Naive thymus-derived CD8-positive, alpha-beta T cell (primary cell): ENCODE measurements around the gene NPHP4. TPM values are rescaled to one million over a fixed set of nuclear protein-coding genes. Genes with fewer than 3 reads are reported as not detected.

ENCODE experiments used
- ATAC-seq, 2 donors: fragments of 150-1000 bp; cut with Tn5 transposase in 1 of 2; sonication (Bioruptor Pico), chemical (Tn5 transposase) in 1 of 2; 1 replicate in 1 of 2; 2 replicates in 1 of 2; pipeline ENCODE4 v1.10.0; 2021; ENCODE audit warnings: mild to moderate bottlenecking in 2 of 2, moderate library complexity in 2 of 2
- POLR2A ChIA-PET: fragments of 350-600 bp; sonication (Branson Sonifier 250); formaldehyde crosslinking; loops from one replicate; lab custom pipeline; 2021; ENCODE audit warnings: antibody characterized with exemption; lab: Charles Lee
- DNase-seq, 10 donors: peaks; one replicate each; pipeline versions ENCODE4 v3.0.0 to v3.0.0-alpha.2; 2020 to 2022
- H3K27ac Mint-ChIP-seq, 10 donors: one replicate each; pipeline ENCODE4 v1.8.0; 2020 to 2022; ENCODE audit warnings: mild to moderate bottlenecking in 10 of 10, mixed read lengths in 10 of 10, moderate library complexity in 4 of 10, inconsistent platforms in 1 of 10
- H3K27me3 Mint-ChIP-seq, 5 donors: one replicate each; pipeline ENCODE4 v1.8.0; 2021 to 2022; ENCODE audit warnings: mixed read lengths in 5 of 5
- H3K36me3 Mint-ChIP-seq, 3 donors: one replicate each; pipeline ENCODE4 v1.8.0; 2020 to 2022; ENCODE audit warnings: mixed read lengths in 3 of 3, mild to moderate bottlenecking in 2 of 3, inconsistent platforms in 1 of 3
- H3K4me1 Mint-ChIP-seq, 4 donors: one replicate each; pipeline ENCODE4 v1.8.0; 2021 to 2022; ENCODE audit warnings: mixed read lengths in 4 of 4
- H3K4me3 Mint-ChIP-seq, 10 donors: one replicate each; pipeline ENCODE4 v1.8.0; 2020 to 2022; ENCODE audit warnings: mild to moderate bottlenecking in 10 of 10, mixed read lengths in 10 of 10, moderate library complexity in 6 of 10, inconsistent platforms in 1 of 10
- H3K9me3 Mint-ChIP-seq, 9 donors: one replicate each; pipeline ENCODE4 v1.8.0; 2020 to 2022; ENCODE audit warnings: mixed read lengths in 9 of 9, mild to moderate bottlenecking in 3 of 9, inconsistent platforms in 1 of 9, moderate library complexity in 1 of 9
- polyA plus RNA-seq, 3 donors: library from polyadenylated mRNA; unstranded; fragments of 300-500 nt; fragmentation: Illumina TruSeq; gene quantifications; one replicate each; pipeline ENCODE4 v1.2.3, GENCODE V29; 2021
- total RNA-seq, 8 experiments: library from RNA in 2 of 8; stranded (reverse) in 2 of 8; gene quantifications; one replicate each; pipeline ENCODE4 v1.2.3 and lab custom pipeline; 2021 to 2026

Gene NPHP4
- total and polyA plus RNA-seq, 5 experiments from 2014 or later: 0.14 to 6.3 (median 0.97) TPM

DNA sequence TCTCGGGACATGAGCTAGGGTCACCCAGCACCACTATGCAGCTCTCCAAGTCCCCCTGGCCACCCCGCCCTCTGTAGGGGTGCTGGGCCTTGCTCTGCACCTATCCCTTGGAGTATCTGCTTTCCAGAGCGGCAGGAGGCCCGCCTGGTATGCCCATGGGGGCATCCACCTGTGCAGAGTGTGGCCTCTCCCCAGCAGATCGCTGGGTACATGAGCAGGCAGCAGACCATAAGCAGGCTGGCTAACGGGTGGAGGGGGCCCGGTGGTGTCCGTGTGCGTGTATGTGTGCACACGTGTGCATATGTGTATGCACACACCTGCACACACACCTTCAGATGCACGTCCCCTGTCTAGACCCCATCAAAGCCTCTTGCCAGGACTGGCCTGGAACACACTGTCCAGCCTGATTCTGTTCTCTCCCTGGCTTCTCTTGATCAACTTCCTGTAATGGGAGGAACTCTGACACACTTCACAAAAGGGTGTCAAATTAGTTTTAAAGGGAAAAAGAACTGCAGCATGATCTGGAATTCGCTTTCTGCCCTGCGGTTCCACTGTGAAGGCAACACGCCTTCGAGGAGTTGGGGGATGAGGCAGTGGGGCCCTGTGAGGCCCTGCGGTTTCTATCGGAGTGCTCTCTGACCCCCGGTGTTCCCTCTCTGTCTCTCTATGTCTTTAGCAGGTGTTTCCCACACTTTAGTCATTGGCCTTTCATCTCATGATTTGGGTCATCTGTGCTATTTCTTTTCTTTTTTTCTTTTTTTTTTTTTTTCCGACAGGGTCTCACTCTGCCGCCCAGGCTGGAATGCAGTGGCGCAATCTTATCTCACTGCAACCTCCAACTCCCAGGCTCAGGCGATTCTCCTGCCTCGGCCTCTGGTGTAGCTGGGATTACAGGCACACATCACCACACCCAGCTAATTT, 17.2 kb upstream of the NPHP4 start:
- H3K27ac Mint-ChIP-seq: peak overlapping the region in 3 of 10 donors; percentile 36 to 75 (median 41)

DNA sequence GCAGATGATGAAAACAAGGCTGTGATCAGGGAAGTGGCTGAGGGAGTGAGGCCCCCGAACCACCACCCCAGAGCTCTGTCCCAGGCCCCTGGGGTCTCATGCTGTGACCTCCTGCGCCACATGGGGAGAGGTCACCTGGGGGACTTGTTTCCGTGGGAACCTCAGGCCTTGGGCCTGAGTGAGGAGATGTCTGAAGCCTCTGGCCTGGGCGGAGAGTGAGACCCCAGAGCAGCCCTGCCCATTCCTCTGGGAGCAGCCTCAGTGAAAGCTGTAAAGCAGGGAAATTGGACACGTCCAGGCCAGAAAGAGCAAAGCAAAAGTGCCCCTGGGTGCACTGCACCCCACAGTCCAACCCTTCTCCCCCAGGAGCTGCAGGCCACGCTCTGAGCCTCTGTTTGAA, 16.5 kb upstream of the NPHP4 start:
- DNase-seq (no peak), ATAC-seq (no peak)
- H3K27ac Mint-ChIP-seq: peak overlapping the region in 1 of 10 donors; percentile 38
- peaks cover 0 to 2% (median 0%) of the 10 kb centered on the region in 3 donors for H3K36me3 Mint-ChIP-seq
- no peaks in the 10 kb centered on the region for H3K9me3 Mint-ChIP-seq
- peaks cover 12 to 55% (median 28%) of the 10 kb centered on the region in 4 donors for H3K4me1 Mint-ChIP-seq
- H3K27me3 Mint-ChIP-seq: no peaks in the 10 kb centered on the region
- no peak overlapping the region for H3K4me3 Mint-ChIP-seq
- POLR2A ChIA-PET: no interaction called here

More for the DNA sequence above, 17.2 kb upstream of the NPHP4 start:
- no peak for DNase-seq
- Mint-ChIP-seq H3K4me3 (peak overlapping the region in 1 of 10 donors; percentile 20), H3K9me3 (no peaks in the 10 kb centered on the region), H3K36me3 (peaks cover 0 to 2% (median 0%) of the 10 kb centered on the region in 3 donors), H3K27me3 (no peaks in the 10 kb centered on the region), H3K4me1 (peaks cover 12 to 50% (median 25%) of the 10 kb centered on the region in 4 donors)
- no peak for ATAC-seq
- POLR2A ChIA-PET: no interaction called here

DNA sequence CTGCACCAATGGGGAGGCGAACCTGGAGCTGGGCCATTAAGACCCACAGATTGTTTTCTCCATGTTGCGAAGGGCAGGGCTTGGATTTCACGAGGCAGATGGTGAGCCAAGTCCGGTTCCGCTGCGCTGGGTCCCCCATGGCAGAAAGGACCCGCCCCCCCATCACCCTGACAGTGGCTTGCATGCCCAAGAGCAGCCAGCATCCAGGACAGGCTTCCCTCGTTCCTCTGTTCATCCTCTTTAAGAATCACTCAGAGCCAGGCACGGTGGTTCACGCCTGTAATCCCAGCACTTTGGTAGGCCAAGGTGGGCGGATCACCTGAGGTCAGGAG, 15.8 kb upstream of the NPHP4 start:
- POLR2A ChIA-PET: no interaction called here
- H3K9me3 Mint-ChIP-seq: no peaks in the 10 kb centered on the region
- peaks cover 0 to 2% (median 0%) of the 10 kb centered on the region in 3 donors for H3K36me3 Mint-ChIP-seq
- H3K4me3 Mint-ChIP-seq: no peak overlapping the region
- no peak for DNase-seq
- no peak for ATAC-seq
- H3K4me1 Mint-ChIP-seq: peaks cover 17 to 57% (median 32%) of the 10 kb centered on the region in 4 donors
- H3K27ac Mint-ChIP-seq: peak overlapping the region in 1 of 10 donors; percentile 59
- H3K27me3 Mint-ChIP-seq: no peaks in the 10 kb centered on the region

DNA sequence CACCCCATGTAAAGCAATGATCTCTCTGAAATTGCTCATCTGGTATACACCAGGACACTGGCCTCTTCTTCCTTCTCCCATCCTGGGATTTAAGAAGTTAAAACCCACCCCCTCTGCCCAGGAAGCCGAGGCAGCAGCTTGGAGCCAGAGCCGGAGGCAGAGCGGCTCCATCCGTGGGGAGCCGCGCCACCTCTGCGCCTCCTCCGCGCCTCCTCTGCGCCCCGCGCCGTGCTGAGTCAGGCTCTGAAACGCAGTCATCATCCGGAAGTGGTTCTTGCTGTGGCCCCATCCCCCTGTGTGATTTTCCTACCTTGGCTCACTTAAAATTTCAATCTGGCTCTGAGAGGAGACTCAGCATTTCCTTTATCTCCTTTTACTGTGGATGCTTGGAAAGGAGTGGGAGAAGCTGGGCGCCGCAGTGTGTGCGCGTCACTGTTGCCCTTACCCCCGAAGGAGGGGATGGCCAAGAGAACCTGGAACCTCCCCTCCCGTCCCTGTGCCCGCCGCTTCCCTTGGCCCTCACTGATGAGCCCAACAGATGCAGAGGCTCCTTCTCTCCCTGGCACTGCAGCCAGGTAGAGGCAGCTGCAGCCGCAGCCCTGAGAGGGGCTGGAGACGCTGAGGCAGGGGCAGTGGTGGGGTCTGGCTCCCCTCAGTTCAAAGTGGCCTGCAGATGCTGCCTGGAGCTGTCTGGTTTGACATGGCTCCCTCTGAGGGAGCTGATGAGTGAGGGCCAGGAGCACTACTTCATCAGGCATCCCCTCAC, 15.3 kb upstream of the NPHP4 start:
- H3K9me3 Mint-ChIP-seq: no peaks in the 10 kb centered on the region
- peak in 1 of 10 donors; percentile 33 for DNase-seq
- H3K27me3 Mint-ChIP-seq: no peaks in the 10 kb centered on the region
- POLR2A ChIA-PET: no interaction called here
- H3K27ac Mint-ChIP-seq: peak overlapping the region in 4 of 10 donors; percentile 16 to 94 (median 51)
- peak; percentile 66 to 75 for ATAC-seq
- no peaks in the 10 kb centered on the region for H3K36me3 Mint-ChIP-seq
- peaks cover 13 to 57% (median 32%) of the 10 kb centered on the region in 4 donors for H3K4me1 Mint-ChIP-seq
- peak overlapping the region in 2 of 10 donors; percentile 58 to 60 for H3K4me3 Mint-ChIP-seq

DNA sequence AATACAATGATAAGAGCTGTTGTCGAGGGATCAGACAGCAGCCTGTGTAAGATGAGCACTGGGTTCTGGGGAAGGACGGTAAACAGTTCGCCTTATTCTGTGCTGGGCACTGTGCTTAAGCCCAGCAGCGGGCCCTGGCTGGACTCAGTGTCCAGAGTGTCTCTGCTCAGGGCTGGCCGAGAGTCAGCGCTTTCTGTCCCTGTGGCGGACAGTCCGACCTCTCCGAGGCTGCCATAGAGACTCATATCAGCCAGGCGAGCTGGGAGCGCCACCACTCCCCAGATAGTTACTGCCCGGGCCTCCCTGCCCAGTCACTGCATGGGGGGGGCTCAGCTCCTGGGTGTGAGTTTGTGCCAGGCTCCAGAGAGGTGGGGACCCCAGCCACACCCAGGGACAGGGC, 14.7 kb upstream of the NPHP4 start:
- Mint-ChIP-seq H3K4me1 (peaks cover 16 to 63% (median 36%) of the 10 kb centered on the region in 4 donors), H3K9me3 (no peaks in the 10 kb centered on the region), H3K36me3 (no peaks in the 10 kb centered on the region), H3K27ac (peak overlapping the region in 4 of 10 donors; percentile 32 to 94 (median 78)), H3K4me3 (peak overlapping the region in 2 of 10 donors; percentile 60 to 87), H3K27me3 (no peaks in the 10 kb centered on the region)
- DNase-seq: no peak
- POLR2A ChIA-PET: no interaction called here
- ATAC-seq: no peak

DNA sequence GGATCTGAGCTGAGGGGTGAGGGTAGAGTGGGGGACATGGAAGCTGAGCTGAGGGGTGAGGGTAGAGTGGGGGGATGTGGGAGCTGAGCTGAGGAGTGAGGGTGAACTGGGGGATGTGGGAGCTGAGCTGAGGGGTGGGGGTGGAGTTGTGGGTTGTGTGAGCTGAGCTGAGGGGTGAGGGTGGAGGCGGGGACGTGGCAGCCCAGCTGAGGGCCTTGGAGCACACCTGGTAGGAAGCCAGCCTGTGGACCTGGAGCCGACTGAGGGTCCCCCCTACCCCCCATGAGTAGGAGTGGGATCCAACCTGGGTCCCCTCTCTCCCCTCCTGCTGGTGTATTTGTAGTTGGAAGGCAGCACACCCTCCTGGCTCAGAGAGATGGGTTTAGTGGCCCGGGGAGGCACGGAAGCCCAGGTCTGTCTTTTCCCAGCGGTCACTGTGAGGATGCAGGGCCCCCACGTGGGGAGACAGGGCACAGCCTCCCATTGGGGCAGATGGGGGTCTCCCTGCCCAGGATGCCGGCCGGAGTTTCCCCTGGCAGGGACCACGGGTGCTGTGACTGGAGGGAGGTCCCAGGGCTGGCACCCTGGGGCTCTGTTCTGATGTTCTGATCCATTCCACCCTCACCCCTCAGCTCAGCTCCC, 13.2 kb upstream of the NPHP4 start:
- peak overlapping the region in 2 of 10 donors; percentile 39 to 63 for H3K4me3 Mint-ChIP-seq
- peak overlapping the region in 2 of 10 donors; percentile 56 to 59 for H3K27ac Mint-ChIP-seq
- no peaks in the 10 kb centered on the region for H3K36me3 Mint-ChIP-seq

DNA sequence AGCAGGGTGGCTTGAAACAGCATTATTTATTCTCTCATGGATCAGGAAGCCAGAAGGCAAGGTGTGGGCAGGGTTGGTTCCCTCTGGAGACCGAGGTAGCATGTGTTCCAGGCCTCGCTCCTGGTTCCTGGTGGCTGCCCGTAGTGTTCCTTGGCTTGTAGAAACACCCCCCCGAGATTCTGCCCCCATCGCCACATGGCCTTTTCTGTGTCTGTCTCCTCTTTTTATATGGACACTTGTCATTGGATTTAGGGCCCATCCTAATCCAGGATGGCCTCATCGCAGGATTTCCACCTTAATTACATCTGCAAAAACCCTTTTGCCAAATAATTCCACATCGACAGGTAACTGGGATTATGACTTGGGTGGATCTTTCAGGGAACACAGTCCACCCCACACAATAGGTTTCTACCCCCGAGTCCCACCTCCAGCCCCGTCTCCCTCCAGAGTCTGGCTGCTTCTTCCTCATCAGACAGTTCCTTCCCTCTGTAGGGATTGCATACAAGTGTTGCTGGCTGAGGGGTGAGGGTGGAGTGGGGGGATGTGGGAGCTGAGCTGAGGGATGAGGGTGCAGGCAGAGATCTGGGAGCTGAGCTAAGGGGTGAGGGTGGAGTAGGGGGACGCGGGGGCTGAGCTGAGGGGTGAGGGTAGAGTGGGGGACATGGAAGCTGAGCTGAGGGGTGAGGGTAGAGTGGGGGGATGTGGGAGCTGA, 12.3 kb upstream of the NPHP4 start:
- Mint-ChIP-seq H3K4me1 (peaks cover 22 to 63% (median 44%) of the 10 kb centered on the region in 4 donors), H3K9me3 (no peaks in the 10 kb centered on the region), H3K27ac (peak overlapping the region in 4 of 10 donors; percentile 29 to 94 (median 64)), H3K36me3 (no peaks in the 10 kb centered on the region), H3K4me3 (peak overlapping the region in 2 of 10 donors; percentile 51 to 89), H3K27me3 (no peaks in the 10 kb centered on the region)
- no peak for ATAC-seq
- no peak for DNase-seq
- POLR2A ChIA-PET: interaction anchor here (1.0 kb wide), 1 partner anchor 21 kb away, joined by 4 read pairs; no protein-coding TSS in a partner anchor

More for the DNA sequence above, 13.2 kb upstream of the NPHP4 start:
- DNase-seq (no peak), ATAC-seq (no peak)
- H3K27me3 Mint-ChIP-seq: no peaks in the 10 kb centered on the region
- POLR2A ChIA-PET: interaction anchor here (1.0 kb wide), 1 partner anchor 21 kb away, joined by 4 read pairs; no protein-coding TSS in a partner anchor
- peaks cover 17 to 64% (median 42%) of the 10 kb centered on the region in 4 donors for H3K4me1 Mint-ChIP-seq
- H3K9me3 Mint-ChIP-seq: no peaks in the 10 kb centered on the region

DNA sequence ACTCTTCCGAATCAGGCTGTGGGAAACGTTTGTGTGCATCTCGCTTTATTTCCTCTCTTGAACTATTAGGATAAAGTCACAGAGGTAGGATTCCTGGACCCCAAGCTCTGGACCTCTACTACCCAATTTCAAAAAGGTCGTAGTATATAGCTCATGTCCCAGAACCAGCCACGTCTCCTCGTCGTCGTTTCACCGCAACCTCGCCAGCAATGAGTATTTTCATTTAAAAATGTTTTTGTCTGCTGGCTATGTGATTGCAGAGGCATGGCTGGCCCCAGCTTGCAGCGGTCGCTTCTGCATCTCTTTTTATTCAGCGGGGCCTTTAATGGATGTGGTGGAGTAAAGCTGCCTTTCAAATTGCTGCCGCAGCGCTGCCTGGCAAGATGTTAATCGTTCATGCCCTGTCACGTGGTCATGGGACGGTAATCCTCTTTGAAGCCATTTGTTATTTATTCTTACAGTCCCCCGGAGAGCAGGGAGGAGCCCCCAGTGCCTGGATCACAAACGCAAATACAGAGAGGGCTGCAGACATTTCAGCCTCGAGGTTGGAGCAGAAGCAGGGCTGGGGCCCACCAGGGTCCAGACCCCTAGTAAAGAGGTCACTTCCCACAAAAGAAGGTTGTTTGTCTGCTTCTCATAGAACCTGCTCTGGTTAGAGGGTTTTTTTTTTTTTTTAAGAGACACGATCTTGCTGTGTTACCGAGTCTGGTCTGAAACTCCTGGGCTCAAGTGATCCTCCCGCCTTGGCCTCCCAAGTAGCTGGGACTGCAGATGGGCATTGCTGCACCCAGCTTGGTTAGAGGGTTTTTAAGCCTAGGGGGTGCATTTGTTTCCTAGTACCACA, 11.6 kb upstream of the NPHP4 start:
- Mint-ChIP-seq H3K27me3 (no peaks in the 10 kb centered on the region), H3K36me3 (no peaks in the 10 kb centered on the region), H3K9me3 (no peaks in the 10 kb centered on the region), H3K4me3 (peak overlapping the region in 4 of 10 donors; percentile 21 to 89 (median 42)), H3K27ac (peak overlapping the region in 7 of 10 donors; percentile 9 to 94 (median 53)), H3K4me1 (peaks cover 22 to 66% (median 44%) of the 10 kb centered on the region in 4 donors)
- DNase-seq (no peak), ATAC-seq (peak in 1 of 2 donors; percentile 42)
- POLR2A ChIA-PET: no interaction called here

DNA sequence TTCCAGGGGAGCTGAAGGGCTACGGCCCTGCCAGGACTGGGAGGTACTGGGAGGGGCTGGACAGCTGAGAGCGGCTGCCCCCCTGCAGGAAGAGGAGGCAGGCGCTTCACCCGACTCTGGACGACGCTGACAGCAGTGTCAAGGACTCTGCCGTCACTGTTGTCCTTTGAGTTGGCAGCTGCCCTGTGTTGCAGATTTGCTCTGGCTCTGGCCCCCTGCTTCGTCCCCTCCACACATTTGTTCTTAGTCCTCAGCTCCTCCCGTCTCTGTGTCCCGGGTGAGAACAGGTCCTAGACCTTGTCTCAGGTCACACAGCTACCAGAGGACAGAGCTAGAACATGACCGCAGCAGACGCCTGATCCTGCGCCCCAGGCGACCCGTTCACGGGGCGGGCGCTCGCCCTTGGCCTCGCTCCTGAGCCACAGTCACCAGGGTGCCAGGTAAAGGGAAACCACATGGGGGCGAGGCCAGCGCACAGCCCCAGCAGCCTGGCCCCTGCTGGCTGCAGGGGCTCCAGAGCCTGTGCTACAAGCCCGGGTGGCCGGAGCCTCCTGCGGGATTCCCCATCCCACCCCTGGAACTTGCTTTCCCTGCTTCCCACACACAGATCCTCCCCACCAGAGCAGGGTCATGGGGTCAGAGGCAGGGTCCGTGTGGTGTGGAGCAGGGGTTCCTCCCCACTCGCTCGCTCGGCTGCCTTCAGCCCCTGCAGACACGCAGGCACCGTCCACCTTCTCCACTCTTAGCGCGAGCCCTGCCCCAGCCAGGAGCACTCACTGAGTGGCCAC, 10.7 kb upstream of the NPHP4 start:
- H3K27ac Mint-ChIP-seq: peak overlapping the region in 6 of 10 donors; percentile 48 to 94 (median 66)
- peaks cover 25 to 71% (median 52%) of the 10 kb centered on the region in 4 donors for H3K4me1 Mint-ChIP-seq
- no peaks in the 10 kb centered on the region for H3K27me3 Mint-ChIP-seq
- no peaks in the 10 kb centered on the region for H3K36me3 Mint-ChIP-seq
- POLR2A ChIA-PET: interaction anchor here (0.9 to 1.4 kb wide), 3 partner anchors 9 to 24 kb away, joined by 3 to 10 read pairs (median 3); partner anchors contain the start of gene NPHP4
- no peaks in the 10 kb centered on the region for H3K9me3 Mint-ChIP-seq
- H3K4me3 Mint-ChIP-seq: peak overlapping the region in 4 of 10 donors; percentile 18 to 89 (median 43)
- no peak for DNase-seq
- ATAC-seq: peak in 1 of 2 donors; percentile 47

DNA sequence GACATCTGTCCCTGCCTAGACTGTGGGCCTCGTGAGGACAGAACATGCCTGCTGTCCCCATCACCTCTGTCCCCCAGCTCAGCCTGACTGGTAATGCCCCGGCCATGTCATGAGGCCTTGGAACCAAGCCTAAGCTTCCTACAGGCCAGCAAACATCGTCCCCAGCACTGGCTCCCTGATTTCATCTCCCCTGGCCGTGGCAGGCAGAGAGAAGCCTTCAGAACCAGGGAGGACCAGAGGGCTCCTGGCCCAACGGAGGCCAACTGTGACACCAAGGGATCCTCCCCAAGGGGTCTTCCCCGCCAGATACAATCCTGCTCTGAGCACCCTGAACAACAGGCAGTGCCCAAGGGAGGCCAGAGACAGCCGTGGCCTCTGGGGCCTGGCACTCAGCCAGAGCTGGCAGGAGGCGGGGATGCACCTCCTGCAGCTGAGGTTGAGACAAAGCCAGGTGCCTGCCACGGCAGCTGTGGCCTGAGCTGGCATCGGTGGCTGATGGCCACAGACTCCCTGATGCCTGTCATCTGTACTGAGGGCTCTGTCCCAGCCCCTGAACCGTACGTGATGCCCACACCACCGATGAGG, 9.9 kb upstream of the NPHP4 start:
- Mint-ChIP-seq H3K27me3 (no peaks in the 10 kb centered on the region), H3K36me3 (no peaks in the 10 kb centered on the region), H3K9me3 (no peaks in the 10 kb centered on the region), H3K4me3 (peak overlapping the region in 1 of 10 donors; percentile 75), H3K4me1 (peaks cover 27 to 73% (median 52%) of the 10 kb centered on the region in 4 donors), H3K27ac (peak overlapping the region in 6 of 10 donors; percentile 34 to 84 (median 56))
- peak; percentile 53 to 78 for ATAC-seq
- DNase-seq: peak in 6 of 10 donors; percentile 22 to 46 (median 32)
- POLR2A ChIA-PET: interaction anchor here (0.6 to 1.4 kb wide), 5 partner anchors 8 to 27 kb away, joined by 3 to 10 read pairs (median 3); partner anchors contain the start of gene NPHP4
